ENCODE data around the gene PLEKHA4. TPM values are rescaled to one million over a fixed set of nuclear protein-coding genes. Genes with fewer than 3 reads are reported as not detected.
"Not testable (repeated sequence)": the region's sequence is repeated elsewhere in the genome, so short reads cannot be mapped to it uniquely, and the experiment has no call there.

Gene PLEKHA4
- total RNA-seq, 2 donors from 2014 or later = 22.4 to 25.1 TPM

- Histone ChIP-seq H3K27me3 (no peaks in the 10 kb centered on the region), H3K9me3 (no peaks in the 10 kb centered on the region), H3K4me1 (peaks cover 0 to 44% of the 10 kb centered on the region in 2 donors), H3K4me3 (peak overlapping the region; percentile 59 to 96), H3K36me3 (peaks cover 24% of the 10 kb centered on the region), H3K27ac (peak overlapping the region; percentile 93 to 94)
- TF ChIP-seq CTCF (IDR thresholded peaks at IDR 0.05) = no peak
- no peak for DNase-seq (ENCODE audit: low spot score)
Observed at GRCh38 chr19:48900477-48901406, 32.3 kb upstream of the PLEKHA4 start.

GRCh38 chr19:48899781-48900476 is 31.5 kb upstream of the PLEKHA4 start, which contains the start of gene NUCB1:
NUCB1 (plus strand) TSS chr19:48900312; CDS start chr19:48900797, 485 bp downstream.
- TF ChIP-seq CTCF (IDR thresholded peaks at IDR 0.05) = peak in 1 of 2 donors; percentile 33
- peak; percentile 99 for DNase-seq (ENCODE audit: low spot score)
- H3K36me3 ChIP-seq = peaks cover 16% of the 10 kb centered on the region
- H3K4me1 ChIP-seq = peaks cover 0 to 51% of the 10 kb centered on the region in 2 donors
- H3K27ac ChIP-seq = peak within 1 kb of the TSS; percentile 93 to 94
- no peaks in the 10 kb centered on the region for H3K27me3 ChIP-seq
- no peaks in the 10 kb centered on the region for H3K9me3 ChIP-seq
- H3K4me3 ChIP-seq = peak within 1 kb of the TSS; percentile 59 to 96

GRCh38 chr19:48899386-48899749 is 31.0 kb upstream of the PLEKHA4 start:
- H3K4me3 ChIP-seq = peak overlapping the region; percentile 59 to 96
- H3K27ac ChIP-seq = peak overlapping the region; percentile 93 to 94

GRCh38 chr19:48897181-48897580 is 28.8 kb upstream of the PLEKHA4 start:
- TF ChIP-seq CTCF (IDR thresholded peaks at IDR 0.05) = no peak
- Histone ChIP-seq H3K27me3 (no peaks in the 10 kb centered on the region), H3K9me3 (no peaks in the 10 kb centered on the region), H3K36me3 (no peaks in the 10 kb centered on the region), H3K4me1 (peaks cover 0 to 41% of the 10 kb centered on the region in 2 donors), H3K4me3 (no peak overlapping the region), H3K27ac (peak overlapping the region; percentile 57 to 81)
- no peak for DNase-seq (ENCODE audit: low spot score)

More at GRCh38 chr19:48899386-48899749, 31.0 kb upstream of the PLEKHA4 start:
- H3K9me3 ChIP-seq; DNase-seq (ENCODE audit: low spot score); H3K27me3 ChIP-seq: not testable (repeated sequence)
- Histone ChIP-seq H3K4me1 (peaks cover 0 to 51% of the 10 kb centered on the region in 2 donors), H3K36me3 (peaks cover 10% of the 10 kb centered on the region)

- H3K4me3 ChIP-seq = peak overlapping the region; percentile 37 to 51
- H3K27ac ChIP-seq = peak overlapping the region; percentile 57 to 81
- no peaks in the 10 kb centered on the region for H3K9me3 ChIP-seq
- peaks cover 0 to 32% of the 10 kb centered on the region in 2 donors for H3K4me1 ChIP-seq
- H3K27me3 ChIP-seq = no peaks in the 10 kb centered on the region
- H3K36me3 ChIP-seq = no peaks in the 10 kb centered on the region
- TF ChIP-seq CTCF (IDR thresholded peaks at IDR 0.05) = no peak
- peak; percentile 68 for DNase-seq (ENCODE audit: low spot score)
Observed at GRCh38 chr19:48896191-48896720, 27.8 kb upstream of the PLEKHA4 start.

GRCh38 chr19:48895226-48895625 is 26.8 kb upstream of the PLEKHA4 start:
- Histone ChIP-seq H3K4me3 (no peak overlapping the region), H3K4me1 (peaks cover 0 to 23% of the 10 kb centered on the region in 2 donors), H3K27ac (no peak overlapping the region), H3K9me3 (no peaks in the 10 kb centered on the region), H3K36me3 (no peaks in the 10 kb centered on the region), H3K27me3 (no peaks in the 10 kb centered on the region)
- no peak for TF ChIP-seq CTCF (IDR thresholded peaks at IDR 0.05)
- no peak for DNase-seq (ENCODE audit: low spot score)
